Keratinocyte (primary cell): ENCODE data around the gene TBCD. TPM values are rescaled to one million over a fixed set of nuclear protein-coding genes. Genes with fewer than 3 reads are reported as not detected.

Source experiments
- DNase-seq: peaks from one replicate; pipeline ENCODE4 v3.0.0-alpha.2; 2011; ENCODE audit warnings: low read depth, missing footprints, low spot score
- FAIRE-seq: peaks from 2 replicates; lab custom pipeline; 2011; peaks lifted over from hg19 to GRCh38; lab: Jason Lieb, UNC
- H2AFZ ChIP-seq: 2 replicates; pipeline ENCODE4 v1.6.0; 2012; ENCODE audit warnings: low read length, control low read depth, inconsistent platforms; ENCODE audit not compliant: control insufficient read depth
- H3K27ac ChIP-seq: 2 replicates; pipeline ENCODE4 v1.5.1; 2011; ENCODE audit warnings: low read length; ENCODE audit not compliant: control insufficient read depth, insufficient read depth
- H3K27me3 ChIP-seq: 3 replicates; pipeline ENCODE4 v1.6.0; 2011; ENCODE audit warnings: low read length; ENCODE audit not compliant: control insufficient read depth, insufficient read depth; ENCODE audit errors: extremely low read depth
- H3K36me3 ChIP-seq, 2 experiments: 2 replicates in 1 of 2; 3 replicates in 1 of 2; pipeline ENCODE4 v1.5.1; 2011; ENCODE audit warnings: low read length in 2 of 2, mild to moderate bottlenecking in 1 of 2; ENCODE audit not compliant: control insufficient read depth in 2 of 2, insufficient read depth in 2 of 2; ENCODE audit errors: extremely low read depth in 1 of 2
- H3K4me1 ChIP-seq: 3 replicates; pipeline ENCODE4 v1.5.1; 2011; ENCODE audit warnings: low read length; ENCODE audit not compliant: control insufficient read depth, insufficient read depth; ENCODE audit errors: extremely low read depth
- H3K4me2 ChIP-seq: 3 replicates; pipeline ENCODE4 v1.6.0; 2011; ENCODE audit warnings: low read depth, low read length; ENCODE audit not compliant: control insufficient read depth, insufficient read depth; ENCODE audit errors: extremely low read depth
- H3K4me3 ChIP-seq, 3 experiments: fragments of 200-600 bp in 1 of 3; sonication (generic) in 1 of 3; 2 replicates in 2 of 3; 3 replicates in 1 of 3; pipeline ENCODE4 v1.5.1; 2011 to 2016; ENCODE audit warnings: low read length in 3 of 3, mild to moderate bottlenecking in 3 of 3, control low read depth in 2 of 3, inconsistent platforms in 1 of 3, low read depth in 1 of 3, mixed read lengths in 1 of 3, mixed run types in 1 of 3, moderate library complexity in 1 of 3; ENCODE audit not compliant: control insufficient read depth in 2 of 3, insufficient read depth in 2 of 3; ENCODE audit errors: extremely low read depth in 1 of 3
- H3K79me2 ChIP-seq: 2 replicates; pipeline ENCODE4 v1.6.0; 2012; ENCODE audit warnings: low read length; ENCODE audit not compliant: control insufficient read depth, insufficient read depth
- H3K9ac ChIP-seq: 3 replicates; pipeline ENCODE4 v1.6.0; 2011; ENCODE audit warnings: low read length; ENCODE audit not compliant: control insufficient read depth, insufficient read depth; ENCODE audit errors: extremely low read depth
- H3K9me1 ChIP-seq: 3 replicates; pipeline ENCODE4 v1.6.0; 2011; ENCODE audit warnings: low read length; ENCODE audit not compliant: control insufficient read depth, insufficient read depth; ENCODE audit errors: extremely low read depth
- H3K9me3 ChIP-seq: 2 replicates; pipeline ENCODE4 v1.5.1; 2012; ENCODE audit warnings: low read depth, low read length; ENCODE audit not compliant: control insufficient read depth
- H4K20me1 ChIP-seq: 3 replicates; pipeline ENCODE4 v1.6.0; 2011; ENCODE audit warnings: low read length; ENCODE audit not compliant: control insufficient read depth, insufficient read depth; ENCODE audit errors: extremely low read depth
- CTCF ChIP-seq, 3 experiments: IDR thresholded peaks in 1 of 3; conservative IDR thresholded peaks in 1 of 3; optimal IDR thresholded peaks in 1 of 3; 2 replicates in 2 of 3; 3 replicates in 1 of 3; pipeline versions ENCODE3 to v1.5.1; 2011; ENCODE audit warnings: low read length in 3 of 3, mild to moderate bottlenecking in 3 of 3, moderate library complexity in 2 of 3, control low read depth in 1 of 3, inconsistent platforms in 1 of 3; ENCODE audit not compliant: insufficient read depth in 2 of 3; ENCODE audit errors: extremely low read depth in 1 of 3
- EZH2 ChIP-seq: IDR thresholded peaks from one replicate; pipeline ENCODE4 v1.6.1; 2012; ENCODE audit warnings: inconsistent platforms, mild to moderate bottlenecking, low read length, moderate library complexity
- dilution Hi-C: fragments of 300-500 bp; cut with MboI; formaldehyde crosslinking; loops from one replicate; pipeline ENCODE4 v1.7.0; 2020; ENCODE audit warnings: low sequenced_read_pairs; ENCODE audit not compliant: extremely low pct_ligation_motif_present
- polyA plus RNA-seq, 5 experiments: library from polyadenylated mRNA; depleted of rRNA in 3 of 5; stranded (reverse) in 3 of 5; stranded (forward) in 1 of 5; unstranded in 1 of 5; fragments of >200 nt; gene quantifications; 1 replicate in 1 of 5; 2 replicates in 3 of 5; 3 replicates in 1 of 5; pipeline versions ENCODE4 v1.2.1 to v1.2.3, GENCODE V29; 2011 to 2012; ENCODE audit warnings: missing spikeins in 2 of 5, low read depth in 1 of 5, low replicate concordance in 1 of 5

TBCD gene
- polyA plus RNA-seq, 1 donor (not counting 4 experiments of a cell fraction or from before 2014, with no cell fraction given) = 36.2 TPM

DNA sequence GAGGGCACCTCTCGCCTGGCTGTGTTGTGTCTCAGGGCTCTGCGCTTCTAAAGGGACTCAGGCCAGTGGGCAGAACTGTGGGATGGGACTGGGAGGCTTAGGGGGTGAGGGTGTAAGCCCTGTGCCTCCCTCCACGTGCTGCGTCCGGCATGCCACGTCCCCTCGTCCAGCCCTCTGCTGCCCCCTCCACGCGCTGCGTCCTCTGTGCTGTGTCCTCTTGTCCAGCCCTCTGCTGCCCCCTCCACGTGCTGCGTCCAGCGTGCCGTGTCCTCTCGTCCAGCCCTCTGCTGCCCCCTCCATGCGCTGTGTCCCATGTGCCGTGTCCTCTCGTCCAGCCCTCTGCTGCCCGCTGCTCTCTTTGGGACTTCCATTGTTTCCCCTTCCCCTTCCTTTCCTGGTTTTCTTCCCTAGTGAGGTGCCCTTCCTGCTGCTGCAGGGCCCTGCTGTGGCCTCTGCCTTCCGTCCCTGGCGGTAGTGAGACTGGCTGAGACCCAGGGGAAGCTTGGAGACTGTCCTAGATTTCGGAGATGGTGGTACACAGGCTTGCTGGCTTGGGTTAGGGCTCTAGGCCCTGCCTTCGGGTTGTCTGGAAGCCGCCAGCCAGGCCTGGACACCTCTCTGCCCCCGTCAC lies 94.3 kb downstream of the TBCD start:
- H3K4me3 ChIP-seq = no peak overlapping the region
- no peak for TF ChIP-seq EZH2
- no peak for TF ChIP-seq CTCF (optimal IDR thresholded peaks at IDR 0.05 in 1 of 3, IDR thresholded peaks at IDR 0.05 in 1 of 3, conservative IDR thresholded peaks at IDR 0.05 in 1 of 3; ENCODE audit: extremely low read depth in 1 of 3, insufficient read depth in 2 of 3, low read length in 3 of 3)
- FAIRE-seq (no peak), DNase-seq (no peak)
- H3K79me2 ChIP-seq = peaks cover 6% of the 10 kb centered on the region
- no peaks in the 10 kb centered on the region for H3K27me3 ChIP-seq
- dilution Hi-C loops = no loop called here
- H3K27ac ChIP-seq = no peak overlapping the region
- H2AFZ ChIP-seq = no peak overlapping the region
- no peaks in the 10 kb centered on the region for H4K20me1 ChIP-seq
- no peaks in the 10 kb centered on the region for H3K9me3 ChIP-seq
- H3K4me2 ChIP-seq = no peak overlapping the region
- peaks cover 3% of the 10 kb centered on the region for H3K9me1 ChIP-seq
- H3K9ac ChIP-seq = no peak overlapping the region
- peaks cover 3% of the 10 kb centered on the region in 2 experiments for H3K36me3 ChIP-seq
- H3K4me1 ChIP-seq = no peaks in the 10 kb centered on the region

- H3K4me3 ChIP-seq = no peak overlapping the region
- H3K27ac ChIP-seq = no peak overlapping the region
- H3K4me1 ChIP-seq = no peaks in the 10 kb centered on the region
- H3K27me3 ChIP-seq = no peaks in the 10 kb centered on the region
- H3K9ac ChIP-seq = no peak overlapping the region
- H4K20me1 ChIP-seq = no peaks in the 10 kb centered on the region
- H3K4me2 ChIP-seq = no peak overlapping the region
- no peaks in the 10 kb centered on the region for H3K9me1 ChIP-seq
- no peak for TF ChIP-seq EZH2
- no peak for TF ChIP-seq CTCF (optimal IDR thresholded peaks at IDR 0.05 in 1 of 3, IDR thresholded peaks at IDR 0.05 in 1 of 3, conservative IDR thresholded peaks at IDR 0.05 in 1 of 3; ENCODE audit: extremely low read depth in 1 of 3, insufficient read depth in 2 of 3, low read length in 3 of 3)
- H3K36me3 ChIP-seq = peaks cover 0 to 4% of the 10 kb centered on the region in 2 experiments
- dilution Hi-C loops = no loop called here
- FAIRE-seq (no peak), DNase-seq (no peak)
- H3K79me2 ChIP-seq = peaks cover 8% of the 10 kb centered on the region
- H2AFZ ChIP-seq = no peak overlapping the region
- no peaks in the 10 kb centered on the region for H3K9me3 ChIP-seq
Measured at GRCh38 chr17:82848022-82848592, 96.2 kb downstream of the TBCD start.
